ENCODE results near the gene FGF8.

Gene FGF8

GRCh38 chr10:101781984-101782810 lies 6.3 kb upstream of the FGF8 start:
- DNase-seq: no peak

DNA sequence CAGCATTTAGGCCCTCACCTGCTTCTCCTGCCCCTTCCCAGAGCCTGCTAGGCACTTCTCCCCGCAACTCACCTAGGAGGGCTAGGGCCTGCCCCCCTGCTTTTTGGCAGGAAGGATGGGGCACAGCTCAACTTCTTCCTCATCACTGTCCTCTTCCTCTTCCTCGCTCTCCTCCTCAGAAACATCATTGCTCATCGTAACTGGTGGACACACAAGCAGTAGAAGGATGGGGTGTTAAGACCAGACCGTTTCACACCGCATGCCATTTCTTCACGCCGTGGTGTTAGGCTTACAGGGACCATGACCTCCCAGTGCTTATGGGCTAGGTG lies 5.7 kb upstream of the FGF8 start:
- DNase-seq: no peak

DNA sequence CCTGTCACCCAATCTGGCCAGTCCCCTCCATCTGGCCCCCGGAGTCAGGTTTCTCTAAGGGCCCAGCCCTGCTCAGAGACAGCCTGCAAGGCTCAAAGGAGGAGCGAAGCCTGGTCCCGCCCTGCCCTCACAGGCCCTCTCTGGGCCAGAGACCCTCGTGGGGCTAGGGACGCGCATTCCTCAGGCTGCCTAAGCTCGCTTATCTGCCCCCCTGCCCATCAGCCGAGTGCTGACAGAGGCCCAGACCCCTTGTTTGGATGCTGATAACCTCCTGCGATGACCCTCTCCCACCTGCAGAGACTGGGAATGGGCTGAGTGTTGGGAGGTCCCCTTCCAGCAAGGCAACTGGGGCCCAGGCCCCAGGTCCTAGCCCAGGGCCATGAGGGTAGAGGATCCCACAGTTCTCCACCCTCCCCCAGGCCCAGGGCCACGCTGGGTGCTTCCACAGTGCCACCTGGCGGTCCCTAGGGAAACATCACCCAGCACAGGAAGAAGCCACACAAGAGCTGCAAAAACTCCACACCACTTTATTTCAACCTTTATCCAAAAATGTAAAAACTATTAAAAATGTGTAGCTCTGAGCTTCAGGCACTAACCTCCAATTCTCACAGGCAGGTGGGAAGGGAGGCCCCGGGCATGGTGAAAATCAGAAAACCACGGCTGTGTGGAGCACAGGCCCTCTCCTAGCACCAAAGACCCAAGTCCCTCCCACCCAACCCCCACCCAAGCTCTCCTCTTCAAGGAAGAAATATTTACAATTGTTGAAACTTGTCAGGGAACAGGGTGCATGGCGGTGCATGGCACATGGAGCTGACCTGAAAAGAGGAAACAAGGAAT lies 5.1 kb upstream of the FGF8 start:
- DNase-seq: no peak

- no peak for DNase-seq
Measured at GRCh38 chr10:101780187-101780817, 4.4 kb upstream of the FGF8 start.

DNA sequence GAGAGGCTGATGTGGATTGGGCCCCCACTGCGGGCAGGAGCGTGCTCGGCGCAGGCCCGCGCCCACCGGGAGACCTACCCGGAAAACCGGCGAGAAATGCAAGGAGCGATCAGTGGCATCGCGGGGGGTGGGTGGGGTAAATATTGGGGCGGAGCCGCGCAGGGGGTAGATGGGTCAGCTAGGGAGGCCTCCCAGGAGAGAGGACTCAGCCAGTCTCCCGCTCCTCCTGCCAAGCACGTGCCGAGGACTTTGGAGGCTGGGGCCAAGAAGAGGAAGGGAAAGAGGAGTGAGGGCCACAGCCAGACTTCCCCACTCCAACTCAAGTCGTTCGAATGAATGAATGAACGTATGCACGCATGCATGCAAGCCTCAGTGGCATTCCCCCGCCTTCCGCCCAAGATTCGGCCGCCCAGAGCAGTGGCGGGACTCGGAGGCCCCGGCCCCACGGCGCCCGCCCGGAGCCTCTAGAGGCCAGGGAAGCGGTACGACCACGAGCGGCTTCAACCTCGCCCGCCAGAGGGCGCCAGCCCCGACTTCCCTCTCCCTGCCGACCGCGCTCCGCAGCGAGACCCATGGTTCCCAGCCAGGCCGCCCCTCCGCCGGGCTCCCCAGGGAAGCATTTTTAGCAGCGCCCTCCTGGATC lies 3.8 kb upstream of the FGF8 start:
- no peak for DNase-seq

DNA sequence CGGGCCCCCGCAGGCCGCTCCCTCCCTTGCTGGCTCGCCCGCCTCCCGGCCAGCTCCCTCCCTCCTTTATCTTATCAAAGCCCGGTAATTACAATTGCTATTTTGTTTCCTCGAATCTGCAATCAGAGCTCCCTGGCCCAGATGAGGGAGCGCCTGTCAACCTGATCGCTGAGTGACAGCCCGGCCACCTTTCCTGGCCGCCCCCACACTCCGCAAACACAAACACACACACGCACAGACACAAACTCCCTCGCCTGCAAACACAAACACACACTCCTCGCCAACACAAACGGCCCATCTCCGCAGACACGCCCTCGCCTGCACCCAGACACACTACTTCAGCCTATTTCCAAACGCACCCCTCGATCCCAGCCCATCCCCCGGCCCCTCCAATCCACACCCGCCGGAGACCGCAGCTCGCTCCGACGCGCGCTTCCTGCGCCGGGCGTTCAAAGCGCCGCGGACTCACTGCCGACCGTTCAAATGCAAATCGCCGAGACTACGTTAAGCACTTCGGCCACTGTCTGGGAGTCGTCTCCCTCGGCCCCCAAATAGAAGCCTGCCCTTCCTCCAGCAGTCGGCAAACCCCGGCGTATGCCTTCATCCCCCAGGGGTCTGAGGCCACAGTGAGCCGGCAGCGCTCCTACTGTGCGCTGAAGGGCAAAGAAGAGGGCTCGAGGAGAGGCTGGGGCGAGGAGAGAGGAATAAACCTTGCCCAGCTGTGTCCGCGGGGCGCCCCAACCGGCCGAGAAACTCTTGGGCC lies 3.0 kb upstream of the FGF8 start:
- DNase-seq: no peak

DNA sequence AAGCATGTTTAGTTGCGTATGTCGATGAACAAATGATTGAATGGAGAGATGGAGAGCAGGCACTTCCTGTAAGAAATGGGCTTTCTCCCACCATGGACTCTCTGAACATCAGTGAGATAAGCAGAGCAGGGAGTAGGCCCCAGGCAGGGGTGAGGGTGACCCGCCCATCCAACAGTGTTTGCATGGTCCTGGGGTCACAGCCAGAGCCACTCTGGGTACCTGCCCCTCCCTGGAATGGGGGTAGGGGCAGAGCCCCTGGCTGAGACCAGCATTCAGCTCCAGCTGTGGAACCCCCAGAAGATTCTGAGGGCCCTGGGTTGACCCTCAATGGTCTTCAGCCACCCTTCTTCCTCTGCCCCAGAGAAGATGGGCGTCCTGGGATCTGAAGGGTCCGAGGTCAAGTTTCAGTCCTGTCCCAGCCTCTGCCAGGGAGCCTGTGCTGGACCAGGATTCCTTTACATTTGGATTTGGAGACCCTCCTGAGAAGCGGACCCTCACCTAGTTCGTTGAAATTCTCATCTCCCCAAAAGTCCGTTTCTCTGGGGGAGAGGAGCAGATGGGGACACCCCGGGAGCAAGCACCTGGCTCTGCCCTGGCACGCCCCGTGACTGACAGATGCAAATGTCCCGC lies 2.4 kb upstream of the FGF8 start:
- no peak for DNase-seq

- DNase-seq: no peak
Measured at GRCh38 chr10:101777619-101778145, 1.8 kb upstream of the FGF8 start.

- DNase-seq: no peak
Measured at GRCh38 chr10:101776161-101776817, 375 bp upstream of the FGF8 start.

- DNase-seq: no peak
Measured at GRCh38 chr10:101774589-101775272, 1.2 kb downstream of the FGF8 start.

GRCh38 chr10:101773923-101774588 lies 1.9 kb downstream of the FGF8 start:
- DNase-seq: no peak

DNA sequence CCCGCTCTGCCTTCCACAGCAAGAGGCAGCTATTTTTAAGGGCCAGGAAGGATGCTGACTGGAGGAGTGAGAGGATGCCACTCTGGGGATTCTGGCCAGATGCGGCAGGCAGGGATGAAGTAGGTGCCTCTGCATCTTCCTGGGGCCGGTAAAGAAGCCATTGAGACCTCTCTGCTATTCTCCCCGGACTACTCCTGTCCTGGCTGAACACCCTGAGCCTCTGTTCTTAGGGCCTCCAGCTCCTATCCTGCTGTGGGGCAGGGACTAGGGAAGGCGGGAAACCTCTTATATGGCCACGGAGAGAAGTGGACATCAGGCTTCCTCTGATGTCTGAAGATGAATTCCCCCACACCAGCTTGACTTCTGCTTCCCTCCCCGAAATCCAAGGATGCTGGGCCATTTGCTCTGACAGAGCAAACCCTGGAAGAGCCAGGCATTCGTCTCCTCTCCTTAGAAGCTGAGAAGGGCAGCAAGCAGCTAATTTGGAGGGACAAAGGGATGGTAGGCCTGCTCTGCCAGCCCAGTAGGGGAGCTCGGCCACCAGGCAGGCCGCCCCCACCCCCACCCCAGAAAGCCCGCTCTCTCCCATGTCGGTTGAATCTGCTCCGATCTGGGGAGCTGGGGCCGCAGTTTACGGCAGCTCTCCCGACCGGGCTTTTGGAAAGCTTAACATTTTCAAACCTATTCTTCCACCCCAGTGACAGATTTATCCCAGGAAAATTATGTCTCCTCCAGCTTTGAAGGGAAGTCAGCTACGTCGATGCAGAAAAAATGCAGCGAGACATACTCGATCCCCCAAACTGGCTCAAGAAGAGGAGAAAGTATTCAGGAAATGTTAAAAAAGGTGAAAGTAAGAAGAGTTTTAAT lies 2.8 kb downstream of the FGF8 start:
- no peak for DNase-seq

DNA sequence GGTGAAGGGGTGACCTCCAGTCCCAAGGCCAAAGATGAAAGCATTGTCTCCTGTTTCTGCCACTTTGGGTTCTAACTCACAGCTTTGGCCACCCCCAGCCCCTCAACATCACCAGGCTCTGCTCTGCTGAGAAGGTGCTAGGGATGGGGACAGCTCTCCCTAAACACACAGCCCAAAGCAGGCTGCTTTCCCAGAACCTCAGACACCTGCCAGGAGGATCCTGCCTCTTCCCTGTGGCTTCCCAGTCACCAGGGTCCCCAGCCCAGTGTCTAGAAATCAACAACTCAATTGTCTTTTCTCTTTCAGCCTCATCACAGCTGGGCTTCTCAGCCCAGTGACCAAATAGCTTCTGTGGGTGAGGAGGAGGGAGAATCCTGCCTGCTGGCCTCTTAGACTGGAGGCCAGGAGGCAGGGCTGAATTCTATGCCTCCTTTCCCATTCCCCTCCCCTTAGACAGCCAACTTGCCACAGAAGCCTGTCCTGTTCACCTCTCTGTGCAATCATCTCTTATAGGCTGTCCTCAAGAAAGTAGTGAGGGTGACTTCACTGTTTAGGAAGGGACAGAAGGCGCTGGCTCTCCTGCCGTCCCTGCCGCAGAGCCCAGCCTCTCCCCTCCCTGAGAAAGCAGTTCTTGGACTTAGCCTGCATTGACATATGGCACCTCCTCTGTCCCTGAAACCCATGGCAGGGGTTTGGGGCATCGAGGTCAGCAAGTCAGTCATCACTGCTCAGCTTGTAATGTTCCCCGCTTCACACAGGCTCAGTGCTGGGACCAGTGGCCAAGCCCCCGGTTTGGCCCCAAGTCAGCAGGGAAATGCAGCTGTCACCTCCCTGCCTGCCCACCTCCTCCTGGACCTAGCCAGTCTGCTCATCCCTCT lies 3.7 kb downstream of the FGF8 start:
- DNase-seq: no peak

GRCh38 chr10:101771380-101771779 lies 4.5 kb downstream of the FGF8 start:
- DNase-seq: no peak

DNA sequence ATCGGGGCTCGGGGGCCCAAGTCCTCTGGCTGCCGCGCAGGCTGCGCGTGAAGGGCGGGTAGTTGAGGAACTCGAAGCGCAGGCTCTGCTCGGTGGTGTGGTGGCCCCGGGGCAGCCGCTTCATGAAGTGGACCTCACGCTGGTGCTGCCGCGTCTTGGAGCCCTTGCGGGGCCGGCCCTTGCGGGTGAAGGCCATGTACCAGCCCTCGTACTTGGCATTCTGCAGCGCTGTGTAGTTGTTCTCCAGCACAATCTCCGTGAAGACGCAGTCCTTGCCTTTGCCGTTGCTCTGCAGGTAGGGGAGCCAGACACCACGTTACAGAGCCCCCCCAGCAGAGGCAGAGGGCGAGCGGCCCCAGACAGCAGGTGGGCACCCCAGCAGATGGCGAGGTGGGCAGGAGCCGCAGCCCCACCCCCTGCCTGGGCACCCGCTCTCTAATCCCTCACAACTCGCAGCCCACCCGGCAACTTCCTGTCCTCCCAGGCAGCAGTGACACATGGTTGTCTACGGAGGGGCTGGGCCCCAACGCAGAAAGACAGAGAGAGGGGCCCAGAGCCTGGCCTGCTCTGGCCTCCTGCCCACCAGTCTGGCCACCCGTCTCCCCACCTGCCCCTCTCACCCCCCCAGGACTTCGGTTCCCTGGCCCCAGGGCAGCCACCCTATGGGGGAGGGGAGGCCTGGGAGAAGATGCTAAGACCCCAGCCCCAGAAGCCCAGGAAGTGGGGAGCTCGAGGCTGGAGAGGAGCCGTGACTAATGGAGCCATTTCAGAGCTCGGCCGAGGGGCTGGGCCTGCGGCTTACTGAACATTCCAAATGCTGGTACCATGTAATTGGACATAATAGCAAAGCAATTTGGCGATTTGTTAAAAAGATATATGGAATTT lies 5.3 kb downstream of the FGF8 start:
- DNase-seq: no peak

- DNase-seq: no peak
Measured at GRCh38 chr10:101769541-101770180, 6.3 kb downstream of the FGF8 start.

Measured in NCI-H1105 (cell line).